Measurements from ENCODE around the gene RTL10.
"Not testable (repeated sequence)": the region's sequence is repeated elsewhere in the genome, so short reads cannot be mapped to it uniquely, and the experiment has no call there.

RTL10 gene

GRCh38 chr22:19843107-19843856 lies 11.4 kb downstream of the RTL10 start:
- DNase-seq (ENCODE audit: low read depth in 2 of 2): no peak

- DNase-seq (ENCODE audit: low read depth in 2 of 2): no peak
These were observed 12.1 kb downstream of the RTL10 start for GRCh38 chr22:19842393-19843106.

GRCh38 chr22:19841641-19842392 lies 12.9 kb downstream of the RTL10 start:
- DNase-seq (ENCODE audit: low read depth in 2 of 2): no peak

- DNase-seq (ENCODE audit: low read depth in 2 of 2): no peak
These were observed 13.6 kb downstream of the RTL10 start for GRCh38 chr22:19840955-19841640.

GRCh38 chr22:19840059-19840458 lies 14.6 kb downstream of the RTL10 start:
- no peak for DNase-seq (ENCODE audit: low read depth in 2 of 2)

GRCh38 chr22:19837915-19838314 lies 16.8 kb downstream of the RTL10 start:
- no peak for DNase-seq (ENCODE audit: low read depth in 2 of 2)

GRCh38 chr22:19836512-19836911 lies 18.2 kb downstream of the RTL10 start:
- DNase-seq (ENCODE audit: low read depth in 2 of 2): no peak

- no peak for DNase-seq (ENCODE audit: low read depth in 2 of 2)
These were observed 20.1 kb downstream of the RTL10 start for GRCh38 chr22:19834599-19834998.

GRCh38 chr22:19833327-19833726 lies 21.3 kb downstream of the RTL10 start:
- not testable (repeated sequence) for DNase-seq (ENCODE audit: low read depth in 2 of 2)

- DNase-seq (ENCODE audit: low read depth in 2 of 2): no peak
These were observed 22.1 kb downstream of the RTL10 start for GRCh38 chr22:19832476-19833108.

GRCh38 chr22:19831979-19832378 lies 22.7 kb downstream of the RTL10 start:
- not testable (repeated sequence) for DNase-seq (ENCODE audit: low read depth in 2 of 2)

- DNase-seq (ENCODE audit: low read depth in 2 of 2): no peak
These were observed 23.7 kb downstream of the RTL10 start for GRCh38 chr22:19831016-19831415.

GRCh38 chr22:19828035-19828401 lies 26.7 kb downstream of the RTL10 start:
- DNase-seq (ENCODE audit: low read depth in 2 of 2): no peak

GRCh38 chr22:19827341-19828034 lies 27.2 kb downstream of the RTL10 start:
- DNase-seq (ENCODE audit: low read depth in 2 of 2): no peak

GRCh38 chr22:19826619-19826950 lies 28.1 kb downstream of the RTL10 start:
- no peak for DNase-seq (ENCODE audit: low read depth in 2 of 2)

GRCh38 chr22:19825904-19826618 lies 28.6 kb downstream of the RTL10 start:
- DNase-seq (ENCODE audit: low read depth in 2 of 2): no peak

GRCh38 chr22:19824926-19825339 lies 29.7 kb downstream of the RTL10 start:
- DNase-seq (ENCODE audit: low read depth in 2 of 2): no peak

GRCh38 chr22:19824212-19824925 lies 30.3 kb downstream of the RTL10 start:
- DNase-seq (ENCODE audit: low read depth in 2 of 2): no peak

GRCh38 chr22:19823902-19824211 lies 30.8 kb downstream of the RTL10 start:
- DNase-seq (ENCODE audit: low read depth in 2 of 2): no peak
